Hypothalamus (tissue), 51 donors: Measurements from ENCODE around the gene PNRC1.
"Not testable (repeated sequence)": the region's sequence is repeated elsewhere in the genome, so short reads cannot be mapped to it uniquely, and the experiment has no call there.

Experiments
- DNase-seq, 51 donors: peaks; one replicate each; lab custom pipeline; 2025; lab: John Stamatoyannopoulos, UW

Gene PNRC1

DNA sequence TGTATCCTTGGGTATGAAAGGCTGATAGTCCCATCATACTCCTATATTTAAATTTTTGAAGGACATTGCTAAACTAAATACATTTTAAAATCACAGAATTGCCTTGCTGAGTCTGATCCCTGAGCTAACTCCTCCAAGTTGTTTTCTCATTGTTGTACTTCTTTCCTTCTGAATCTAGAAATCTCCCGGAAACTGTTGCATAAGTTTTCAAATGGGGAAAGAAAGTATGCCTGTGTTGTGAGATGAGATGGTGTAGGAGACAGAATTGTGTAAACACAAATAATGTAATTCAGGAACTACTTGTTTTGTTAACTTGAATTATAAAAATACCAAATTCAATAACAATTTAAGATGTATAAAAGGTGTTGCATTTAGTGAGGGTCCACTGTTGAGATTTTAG, 7.3 kb downstream of the PNRC1 start:
- DNase-seq = no peak

DNA sequence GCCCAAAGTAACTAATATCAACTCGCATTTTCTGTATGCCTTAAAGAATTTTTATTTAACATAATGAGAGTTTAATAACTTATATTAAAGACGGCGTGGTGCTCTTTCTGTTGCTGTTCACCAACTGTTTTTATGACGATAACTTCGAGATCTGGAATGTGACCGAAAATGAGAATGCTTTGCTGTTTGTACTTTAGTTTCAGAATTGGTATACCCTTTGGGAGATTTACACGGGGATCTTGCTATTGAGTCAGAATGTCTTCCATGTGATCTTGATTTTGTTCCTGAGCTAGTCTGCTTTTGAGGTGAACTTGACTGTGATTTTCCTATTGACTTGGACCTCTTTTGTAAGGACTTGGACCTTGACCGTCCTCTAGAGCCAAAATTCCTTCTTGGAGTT, 17.9 kb downstream of the PNRC1 start:
- DNase-seq = no peak

DNA sequence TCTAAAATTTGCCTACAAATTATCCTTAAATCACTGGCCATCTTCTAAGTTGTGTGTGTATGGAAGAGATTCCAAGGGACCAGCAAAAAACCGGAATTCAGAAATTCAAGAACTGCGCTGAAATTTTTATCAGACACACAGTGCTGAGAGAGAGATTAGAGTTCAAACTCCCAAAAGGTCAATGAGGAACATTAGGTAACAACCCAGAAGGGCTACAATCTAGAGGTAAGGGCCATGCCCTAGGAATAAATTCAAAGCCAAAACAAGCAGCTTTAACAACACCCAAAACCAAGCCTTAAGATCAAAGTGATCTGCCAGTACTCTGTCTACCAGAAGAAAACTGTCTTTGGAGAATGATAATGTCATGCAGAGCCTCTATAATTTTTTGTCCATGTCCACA, 19.6 kb downstream of the PNRC1 start:
- DNase-seq = no peak

- DNase-seq = no peak
These were observed 29.7 kb downstream of the PNRC1 start for GRCh38 chr6:89110284-89110683.

GRCh38 chr6:89111933-89112332, 31.4 kb downstream of the PNRC1 start:
- no peak for DNase-seq

GRCh38 chr6:89116702-89117101, 36.2 kb downstream of the PNRC1 start:
- DNase-seq = no peak

GRCh38 chr6:89117211-89118108, 36.9 kb downstream of the PNRC1 start, which contains the start of gene SRSF12:
SRSF12 (minus strand) TSS chr6:89118071; CDS start chr6:89117887, 184 bp downstream.
- peak in 19 of 51 donors; percentile 2 to 68 (median 23) for DNase-seq

- peak in 10 of 51 donors; percentile 2 to 21 (median 4) for DNase-seq
These were observed 38.4 kb downstream of the PNRC1 start for GRCh38 chr6:89118931-89119330.

DNA sequence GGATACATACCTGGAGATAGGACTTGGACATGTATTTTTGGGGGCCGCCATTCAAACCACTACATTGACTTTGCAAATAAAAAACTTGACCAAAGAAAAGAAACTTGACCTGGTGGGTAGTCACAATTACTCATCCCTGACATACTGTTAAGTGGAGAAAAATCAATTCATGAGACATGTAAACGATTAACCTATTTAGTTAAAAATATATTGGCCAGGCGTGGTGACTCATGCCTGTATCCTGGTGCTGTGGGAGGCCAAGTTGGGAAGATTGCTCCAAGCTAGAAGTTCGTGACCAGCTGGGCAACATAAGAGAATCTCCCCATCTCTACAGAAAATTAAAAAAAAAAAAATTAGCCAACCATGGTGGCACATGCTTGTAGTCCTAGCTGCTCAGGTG, 39.8 kb downstream of the PNRC1 start:
- no peak for DNase-seq

- DNase-seq = no peak
These were observed 41.4 kb downstream of the PNRC1 start for GRCh38 chr6:89121934-89122333.

- peak in 2 of 51 donors; percentile 1 to 31 for DNase-seq
These were observed 42.1 kb downstream of the PNRC1 start for GRCh38 chr6:89122625-89123024.

DNA sequence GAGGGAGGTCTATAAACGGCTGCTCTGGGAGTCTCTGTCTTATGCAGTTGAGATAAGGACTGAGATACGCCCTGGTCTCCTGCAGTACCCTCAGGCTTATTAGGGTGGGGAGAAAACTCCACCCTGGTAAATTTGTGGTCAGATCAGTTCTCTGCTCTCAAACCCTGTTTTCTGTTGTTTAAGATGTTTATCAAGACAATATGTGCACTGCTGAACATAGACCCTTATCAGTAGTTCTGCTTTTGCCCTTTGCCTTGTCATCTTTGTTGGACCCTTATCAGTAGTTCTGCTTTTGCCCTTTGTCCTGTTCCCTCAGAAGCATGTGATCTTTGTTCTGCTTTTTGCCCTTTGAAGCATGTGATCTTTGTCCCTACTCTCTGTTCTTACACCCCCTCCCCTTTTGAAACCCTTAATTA, 47.7 kb downstream of the PNRC1 start:
- DNase-seq = not testable (repeated sequence)

GRCh38 chr6:89131599-89131998, 51.0 kb downstream of the PNRC1 start:
- DNase-seq = no peak

DNA sequence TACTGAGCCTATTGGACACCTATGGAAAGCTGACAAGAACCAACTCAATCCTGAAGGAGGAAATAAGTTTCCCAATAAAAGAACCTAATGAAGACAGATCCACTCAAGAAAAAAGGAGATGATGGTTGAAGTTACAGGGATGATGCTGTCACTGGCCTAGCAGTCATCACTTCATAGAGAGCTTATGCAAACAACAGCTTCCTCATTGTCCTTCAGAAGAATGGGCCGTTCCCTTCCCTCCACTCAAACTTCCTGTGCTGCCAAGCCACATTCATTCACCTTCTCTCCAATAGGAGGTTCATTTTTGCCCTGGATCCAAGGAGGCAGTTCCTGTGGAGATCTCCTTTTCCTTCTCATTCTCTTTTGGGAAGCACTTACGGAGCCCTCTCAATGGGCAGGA, 51.5 kb downstream of the PNRC1 start:
- no peak for DNase-seq

GRCh38 chr6:89133981-89134380, 53.4 kb downstream of the PNRC1 start:
- DNase-seq = no peak

DNA sequence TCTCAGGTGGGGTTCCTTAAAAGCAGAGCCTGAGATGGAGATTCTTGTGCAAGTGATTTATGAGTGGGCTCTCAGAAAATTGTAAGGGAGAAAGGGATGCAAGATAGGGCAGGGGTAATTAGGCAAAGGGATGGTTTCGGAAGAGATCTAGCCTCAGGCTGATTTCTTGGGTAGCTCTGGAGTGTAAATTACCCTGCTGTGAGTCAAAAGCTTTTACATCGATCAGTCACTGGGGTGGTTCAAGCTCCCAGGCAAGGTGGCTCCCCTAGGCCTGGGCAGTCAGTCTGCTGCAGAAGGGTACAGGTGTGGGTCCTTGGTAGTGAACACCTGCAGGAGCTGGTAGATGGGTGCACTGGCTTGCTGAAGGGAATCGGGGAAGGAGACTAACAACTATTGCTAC, 54.2 kb downstream of the PNRC1 start:
- DNase-seq = no peak
